T follicular helper cell (primary cell): Measurements from ENCODE around the gene NPAS2.

Experiments used
- DNase-seq: peaks from one replicate; pipeline ENCODE4 v3.0.0-alpha.2; 2020; ENCODE audit warnings: low read depth

The NPAS2 gene

GRCh38 chr2:100990166-100990565 lies 170.2 kb downstream of the NPAS2 start:
- no peak for DNase-seq

DNA sequence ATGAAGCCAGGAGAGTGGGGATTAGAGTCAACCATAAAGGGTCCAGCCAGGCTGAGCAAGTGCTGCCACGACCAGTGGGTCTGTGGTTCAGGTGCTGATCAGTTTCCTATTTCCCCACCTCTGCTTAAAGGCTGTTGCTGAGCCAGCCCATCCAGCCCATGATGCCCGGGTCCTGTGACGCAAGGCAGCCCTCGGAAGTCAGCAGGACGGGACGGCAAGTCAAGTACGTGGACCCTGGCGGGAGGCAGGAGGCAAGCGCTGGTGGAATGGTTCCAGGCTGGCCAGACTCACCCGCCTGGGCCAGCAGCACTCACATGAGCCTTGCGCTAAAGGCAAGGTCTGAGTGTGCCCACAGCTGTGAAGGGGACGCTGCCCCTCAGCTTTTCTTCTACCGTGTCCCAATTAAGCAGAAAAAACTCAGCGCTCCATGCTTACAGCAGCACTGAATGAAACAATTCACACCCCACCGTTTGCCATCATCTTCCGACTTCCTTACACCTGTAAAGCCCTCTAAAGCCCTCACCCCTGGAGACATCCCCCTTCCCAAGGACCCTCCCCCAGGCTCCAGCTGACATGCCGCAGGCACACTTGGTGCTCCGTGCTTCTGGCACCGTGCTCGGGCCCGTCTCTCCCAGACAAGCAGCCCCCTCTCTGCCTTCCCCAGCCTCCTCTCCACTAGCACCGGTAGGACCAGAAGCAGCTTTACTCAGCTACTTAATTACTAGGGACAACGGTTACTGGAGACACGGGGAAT lies 170.9 kb downstream of the NPAS2 start:
- no peak for DNase-seq

- DNase-seq: no peak
Observed at GRCh38 chr2:100991404-100991773, 171.4 kb downstream of the NPAS2 start.

- DNase-seq: no peak
Observed at GRCh38 chr2:100992262-100992661, 172.3 kb downstream of the NPAS2 start.

- no peak for DNase-seq
Observed at GRCh38 chr2:100993294-100993693, 173.4 kb downstream of the NPAS2 start.

DNA sequence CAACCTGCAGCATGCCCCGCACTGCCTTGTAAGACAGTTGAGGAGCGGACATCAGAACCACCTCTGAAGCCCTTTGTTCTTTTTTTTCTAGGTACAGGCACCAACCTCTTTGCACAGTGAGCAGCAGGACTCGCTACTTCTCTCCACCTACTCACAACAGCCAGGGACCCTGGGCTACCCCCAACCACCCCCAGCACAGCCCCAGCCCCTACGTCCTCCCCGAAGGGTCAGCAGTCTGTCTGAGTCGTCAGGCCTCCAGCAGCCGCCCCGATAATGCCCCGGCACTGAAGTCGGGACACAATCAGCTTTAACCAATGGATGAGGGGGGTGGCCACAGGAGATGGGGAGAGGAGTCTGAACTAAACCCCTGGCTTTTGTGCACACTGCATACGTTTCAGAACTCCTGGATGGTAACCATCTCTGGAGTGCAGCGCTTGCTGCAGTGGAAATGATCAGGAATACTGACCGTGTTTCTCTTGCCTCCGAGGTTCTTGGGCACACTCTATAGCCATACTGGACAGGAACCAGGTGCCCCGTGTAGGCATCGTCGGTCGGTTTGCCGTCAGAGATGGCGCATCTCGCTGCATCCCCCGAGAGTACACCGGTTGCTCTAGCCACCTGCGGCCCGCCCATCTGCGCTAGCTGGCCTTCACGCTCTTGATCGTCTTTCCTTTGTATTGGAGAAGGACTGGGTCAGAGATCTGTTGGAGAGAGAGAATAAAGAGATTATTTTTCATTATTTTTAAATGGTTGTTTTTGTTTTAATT lies 175.6 kb downstream of the NPAS2 start:
- no peak for DNase-seq

- no peak for DNase-seq
Observed at GRCh38 chr2:100997509-100998234, 177.7 kb downstream of the NPAS2 start.

DNA sequence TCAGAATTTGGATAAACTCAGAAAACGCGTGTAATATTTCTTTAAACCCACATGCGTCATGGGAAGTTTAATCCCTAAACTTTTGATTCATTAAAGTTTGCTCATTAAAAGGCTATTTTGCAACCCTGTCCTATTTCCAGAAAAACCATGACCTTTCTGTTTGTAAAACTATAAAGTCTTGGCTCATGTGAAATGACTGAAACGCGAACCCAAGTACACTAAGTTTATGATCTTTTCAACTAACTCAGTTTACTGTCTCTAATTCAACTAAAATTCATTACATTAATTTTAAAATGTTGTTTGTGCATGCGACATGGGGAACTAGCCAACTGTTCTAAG lies 178.3 kb downstream of the NPAS2 start:
- DNase-seq: no peak

GRCh38 chr2:100999995-101000394 lies 180.1 kb downstream of the NPAS2 start:
- no peak for DNase-seq

DNA sequence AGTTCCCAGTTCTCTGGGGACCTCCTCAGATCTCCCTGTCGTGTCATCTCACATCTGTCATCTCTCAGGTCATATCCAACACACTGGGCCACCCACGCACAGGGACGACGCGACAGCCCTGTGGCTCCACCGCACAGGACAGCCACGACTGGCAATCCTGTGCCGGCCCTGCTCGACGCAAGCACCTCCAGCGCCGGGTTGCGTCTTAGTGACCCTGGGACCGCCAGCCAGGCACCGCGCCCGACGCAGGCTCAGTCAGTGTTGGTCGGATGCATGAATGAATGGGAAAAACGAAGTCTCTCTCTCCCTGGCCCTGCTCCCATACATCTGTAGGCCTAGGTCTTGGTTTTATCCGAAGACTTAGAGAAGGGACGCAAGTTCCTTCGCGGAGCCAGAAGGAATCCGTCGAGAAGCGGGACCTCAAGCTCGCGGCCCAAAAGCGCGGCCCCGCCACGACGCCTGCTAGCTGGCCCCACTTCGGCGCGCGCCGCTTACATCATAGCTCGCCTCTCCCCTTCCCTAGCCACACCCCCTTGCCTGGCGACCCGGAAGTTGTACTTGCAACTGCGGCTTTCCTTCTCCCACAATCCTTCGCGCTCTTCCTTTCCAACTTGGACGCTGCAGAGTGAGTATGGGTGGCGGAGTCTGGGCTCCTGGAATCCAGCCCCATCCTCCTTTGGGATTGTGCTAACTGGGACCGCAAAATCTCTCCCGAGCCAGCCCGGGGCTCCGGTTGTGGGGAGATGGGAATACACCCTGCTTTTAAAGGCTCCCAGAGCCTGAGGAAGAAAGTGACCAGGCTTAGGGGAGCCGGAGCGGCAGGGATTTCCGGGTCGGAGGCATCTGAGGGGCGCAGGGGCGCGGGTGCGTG lies 182.0 kb downstream of the NPAS2 start, which contains the start of gene RPL31:
RPL31 (plus strand) TSS at position 599 of the 871 bp plus-strand sequence. CDS start 413 bp downstream, outside the sequence.
- DNase-seq: peak; percentile 95

DNA sequence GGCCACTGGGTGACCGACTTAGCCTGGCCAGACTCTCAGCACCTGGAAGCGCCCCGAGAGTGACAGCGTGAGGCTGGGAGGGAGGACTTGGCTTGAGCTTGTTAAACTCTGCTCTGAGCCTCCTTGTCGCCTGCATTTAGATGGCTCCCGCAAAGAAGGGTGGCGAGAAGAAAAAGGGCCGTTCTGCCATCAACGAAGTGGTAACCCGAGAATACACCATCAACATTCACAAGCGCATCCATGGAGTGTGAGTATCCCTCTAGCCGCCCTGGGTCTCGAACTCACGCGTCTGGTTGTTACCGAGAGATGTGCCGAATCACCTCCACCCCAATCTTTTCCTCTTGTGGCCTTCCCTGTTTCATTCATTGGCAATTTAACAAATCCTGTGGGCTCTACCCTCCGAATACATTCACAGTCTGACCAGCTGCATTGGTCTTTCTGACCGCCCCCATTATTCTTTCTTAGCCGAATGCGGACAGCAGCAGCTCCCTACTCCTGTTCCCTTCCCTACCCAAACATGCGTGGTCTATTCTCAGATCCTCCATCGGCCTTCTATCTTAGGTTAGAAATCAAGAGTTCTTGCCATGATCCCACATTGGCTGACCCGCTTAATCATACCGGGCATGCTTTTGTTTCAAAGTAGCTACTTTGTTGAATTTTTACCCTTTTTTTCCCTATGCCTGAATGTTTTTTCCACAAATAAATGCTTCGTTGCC lies 182.8 kb downstream of the NPAS2 start:
- DNase-seq: no peak

- DNase-seq: no peak
Observed at GRCh38 chr2:101003278-101003775, 183.4 kb downstream of the NPAS2 start.

GRCh38 chr2:101004620-101005325 lies 184.8 kb downstream of the NPAS2 start:
- no peak for DNase-seq

DNA sequence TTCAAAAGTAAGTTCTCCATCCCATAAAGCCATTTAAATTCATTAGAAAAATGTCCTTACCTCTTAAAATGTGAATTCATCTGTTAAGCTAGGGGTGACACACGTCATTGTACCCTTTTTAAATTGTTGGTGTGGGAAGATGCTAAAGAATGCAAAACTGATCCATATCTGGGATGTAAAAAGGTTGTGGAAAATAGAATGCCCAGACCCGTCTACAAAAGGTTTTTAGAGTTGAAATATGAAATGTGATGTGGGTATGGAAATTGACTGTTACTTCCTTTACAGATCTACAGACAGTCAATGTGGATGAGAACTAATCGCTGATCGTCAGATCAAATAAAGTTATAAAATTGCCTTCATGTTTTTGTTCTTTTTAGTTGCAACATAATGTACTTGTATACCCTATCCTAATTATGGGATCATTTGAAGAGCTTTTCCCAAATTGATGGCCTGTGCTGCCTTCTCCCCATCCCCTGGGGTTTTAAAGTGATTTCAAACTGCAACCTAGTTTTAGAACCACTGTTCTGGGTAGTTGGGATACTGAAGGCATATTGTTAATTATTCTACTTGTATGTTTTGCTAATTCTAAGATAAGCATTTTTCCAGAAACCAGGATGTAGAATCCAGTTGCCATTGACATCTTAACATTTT lies 186.3 kb downstream of the NPAS2 start:
- no peak for DNase-seq

- no peak for DNase-seq
Observed at GRCh38 chr2:101007415-101008345, 187.7 kb downstream of the NPAS2 start.

DNA sequence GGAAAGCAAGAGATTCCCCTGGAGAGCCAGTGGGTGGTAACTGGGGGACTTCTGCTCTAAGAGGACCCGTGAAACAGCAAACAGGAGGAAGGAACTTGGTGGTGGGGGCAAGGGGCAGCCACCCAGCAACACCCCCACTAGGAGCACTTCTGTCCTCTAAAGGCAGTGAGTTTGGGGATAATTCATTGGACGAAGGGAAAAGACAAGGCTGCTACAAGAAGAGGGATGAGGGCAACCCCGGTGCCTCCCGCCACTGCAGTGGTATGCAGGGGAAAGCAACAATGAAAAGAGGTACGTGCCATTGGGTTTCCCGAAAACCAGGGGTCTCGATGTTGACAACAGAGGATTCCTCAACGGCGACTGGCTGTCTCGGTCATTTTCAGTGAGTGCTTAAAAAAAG lies 191.2 kb downstream of the NPAS2 start:
- DNase-seq: no peak

- DNase-seq: no peak
Observed at GRCh38 chr2:101012054-101012705, 192.2 kb downstream of the NPAS2 start.

GRCh38 chr2:101012706-101013181 lies 192.8 kb downstream of the NPAS2 start:
- peak; percentile 8 for DNase-seq
